Subcutaneous adipose tissue (tissue), 4 donors: Measurements from ENCODE around the gene CLCN7. TPM values are rescaled to one million over a fixed set of nuclear protein-coding genes. Genes with fewer than 3 reads are reported as not detected.

Experiments used
- CTCF ChIP-seq: fragments of 450-650 bp; IDR thresholded peaks from one replicate; pipeline ENCODE4 v1.5.1; 2016; ENCODE audit warnings: low read depth, mild to moderate bottlenecking, control low read depth, antibody characterized with exemption, moderate library complexity
- total RNA-seq, 4 donors: library from RNA; depleted of rRNA; stranded (reverse); fragments of >200 nt; gene quantifications; one replicate each; pipeline ENCODE4 v1.1.0, GENCODE V29; 2016

CLCN7 gene
- total RNA-seq = 10 to 100 TPM; 44.9 to 73.3 (median 56.6) TPM

GRCh38 chr16:1474796-1475551 is at the start of gene CLCN7:
Gene CLCN7 (minus strand): TSS chr16:1475028. CDS start chr16:1474974, 54 bp downstream.
- TF ChIP-seq CTCF = no peak

- no peak for TF ChIP-seq CTCF
Observed at GRCh38 chr16:1524366-1524765, 49.5 kb upstream of the CLCN7 start.

GRCh38 chr16:1523581-1524245 is 48.9 kb upstream of the CLCN7 start:
- no peak for TF ChIP-seq CTCF

GRCh38 chr16:1520461-1520860 is 45.6 kb upstream of the CLCN7 start:
- TF ChIP-seq CTCF = no peak

GRCh38 chr16:1519831-1520230 is 45.0 kb upstream of the CLCN7 start:
- TF ChIP-seq CTCF = no peak

- no peak for TF ChIP-seq CTCF
Observed at GRCh38 chr16:1518626-1519135, 43.9 kb upstream of the CLCN7 start.

GRCh38 chr16:1514507-1514906 is 39.7 kb upstream of the CLCN7 start:
- TF ChIP-seq CTCF = no peak
